Cardiac fibroblast (primary cell): Measurements from ENCODE around the gene TSG101.
A peak's percentile ranks its signal among the peaks of the same experiment; 100 is the strongest.

Experiments used
- DNase-seq, 2 donors: peaks; one replicate each; pipeline versions ENCODE4 v3.0.0 to v3.0.0-alpha.2; 2010; ENCODE audit warnings: low read depth in 2 of 2
- H3K4me3 ChIP-seq, 2 donors: replicated peaks in 1 of 2; 1 replicate in 1 of 2; 2 replicates in 1 of 2; pipeline ENCODE4 v1.5.1; 2011; ENCODE audit warnings: low read depth in 2 of 2, low read length in 2 of 2, mild to moderate bottlenecking in 2 of 2, moderate library complexity in 1 of 2
- CTCF ChIP-seq: IDR thresholded peaks from one replicate; pipeline ENCODE4 v1.5.1; 2011; ENCODE audit warnings: low read depth, mild to moderate bottlenecking, low read length, inconsistent platforms

TSG101 gene

DNA sequence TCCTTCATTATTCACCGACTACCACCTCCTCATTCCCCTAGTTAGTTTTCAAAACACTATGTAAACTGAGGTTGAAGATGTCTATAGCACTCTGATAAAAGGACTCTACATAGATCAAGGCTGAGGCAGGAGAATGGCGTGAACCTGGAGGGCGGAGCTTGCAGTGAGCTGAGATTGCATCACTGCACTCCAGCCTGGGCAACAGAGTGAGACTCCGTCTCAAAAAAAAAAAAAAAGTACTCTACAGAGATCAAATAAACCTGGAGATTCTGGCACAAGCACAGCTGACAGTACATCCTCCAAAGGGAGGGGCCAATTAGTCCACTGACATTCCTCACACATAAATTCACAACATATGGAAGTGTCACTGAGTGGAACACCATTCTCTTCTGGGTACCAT is 31.0 kb downstream of the TSG101 start:
- DNase-seq = no peak
- H3K4me3 ChIP-seq = no peak overlapping the region
- TF ChIP-seq CTCF = no peak

DNA sequence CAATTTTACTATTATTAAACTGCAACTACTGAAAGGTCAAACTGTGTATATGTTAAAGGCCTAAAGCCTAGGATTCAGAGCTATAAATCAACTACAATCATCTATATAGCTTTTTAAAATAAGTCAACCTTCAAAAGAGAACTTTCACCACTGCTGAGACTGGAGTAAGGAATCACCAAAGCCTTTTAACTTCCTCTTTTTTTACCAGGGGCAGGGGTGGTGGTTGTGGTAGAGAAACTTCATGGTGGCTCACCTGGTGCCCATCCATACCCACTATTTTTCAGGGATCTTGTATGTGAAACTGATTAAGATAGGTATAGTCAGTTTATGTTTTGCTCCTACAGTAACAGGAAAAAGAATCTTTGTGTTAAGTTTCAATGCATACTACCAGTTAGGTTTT is 31.5 kb downstream of the TSG101 start:
- DNase-seq = no peak
- no peak for TF ChIP-seq CTCF
- no peak overlapping the region for H3K4me3 ChIP-seq

DNA sequence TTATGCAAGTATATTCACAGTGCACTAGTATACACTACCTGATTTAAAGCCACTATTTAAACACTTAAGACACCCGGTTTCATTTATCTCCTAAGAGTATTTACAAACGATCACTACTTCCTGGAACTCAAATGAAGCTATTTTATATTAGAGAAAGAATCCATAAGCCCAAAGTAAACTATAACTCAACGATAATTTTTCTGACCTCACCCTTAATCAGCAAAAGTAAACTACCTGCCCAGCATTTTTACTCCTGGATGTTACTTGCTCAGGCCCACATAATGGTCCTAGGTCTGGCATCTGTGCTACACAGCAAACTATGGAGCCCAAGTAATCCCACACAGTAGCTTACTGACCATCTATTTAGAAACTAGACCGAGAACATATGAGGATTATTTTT is 33.4 kb downstream of the TSG101 start:
- no peak for TF ChIP-seq CTCF
- DNase-seq = no peak
- no peak overlapping the region for H3K4me3 ChIP-seq

GRCh38 chr11:18492888-18493287 is 33.9 kb downstream of the TSG101 start:
- TF ChIP-seq CTCF = no peak
- no peak overlapping the region for H3K4me3 ChIP-seq
- no peak for DNase-seq

DNA sequence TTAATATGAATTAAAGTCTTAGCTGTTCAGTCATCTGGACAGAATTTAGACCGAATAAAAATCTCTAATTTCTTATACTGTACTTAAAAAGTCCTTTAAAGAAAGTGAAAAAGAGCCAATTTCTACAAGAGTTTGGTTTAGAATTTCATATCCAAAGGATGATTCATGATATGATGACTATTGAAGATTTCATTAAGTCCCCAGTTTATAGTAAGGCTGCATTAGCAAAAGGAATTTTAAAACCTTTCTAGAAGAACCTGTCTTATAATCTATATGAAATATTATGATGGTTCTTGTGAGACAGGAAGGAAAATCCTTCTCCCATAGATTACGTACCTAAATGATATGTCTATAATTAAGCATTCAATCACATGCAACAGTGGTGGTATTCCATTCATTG is 34.8 kb downstream of the TSG101 start:
- no peak overlapping the region for H3K4me3 ChIP-seq
- TF ChIP-seq CTCF = no peak
- peak in 1 of 2 donors; percentile 10 for DNase-seq

DNA sequence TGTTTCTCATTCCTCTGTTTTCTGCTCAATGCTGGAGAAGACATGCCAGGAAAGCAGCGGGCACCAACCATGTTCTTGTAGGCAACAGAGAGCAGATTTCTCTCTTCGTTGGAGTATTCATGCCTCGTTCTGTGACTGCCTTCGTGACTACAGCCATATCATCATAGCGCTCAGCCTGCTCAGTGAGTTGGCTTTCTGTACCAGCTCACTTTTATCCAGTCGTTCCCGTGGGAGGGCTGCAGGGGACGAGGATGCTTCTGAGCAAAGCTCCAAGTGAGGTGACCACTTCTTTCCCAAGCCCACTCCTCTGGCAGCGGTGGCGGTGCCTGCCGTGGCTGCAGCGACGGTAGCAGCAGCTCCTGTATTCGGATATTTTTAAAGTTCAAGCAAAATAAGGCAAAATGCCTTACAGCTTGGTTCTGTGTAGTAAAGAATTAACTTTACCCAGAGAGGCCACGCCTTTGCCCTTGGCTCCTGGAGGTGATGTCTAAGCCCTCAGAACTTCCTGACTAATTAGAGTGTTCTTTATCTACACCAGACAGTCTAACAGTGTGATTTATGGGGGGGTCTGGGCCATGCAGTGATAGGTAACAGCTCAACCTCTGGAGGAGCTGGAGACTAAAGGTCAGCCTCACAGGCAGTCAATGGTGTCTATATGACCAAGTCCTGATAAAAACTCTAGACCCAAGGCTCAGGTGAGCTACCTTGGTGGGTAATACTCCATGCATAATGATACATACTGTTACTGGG is 35.8 kb downstream of the TSG101 start:
- no peak overlapping the region for H3K4me3 ChIP-seq
- no peak for DNase-seq
- TF ChIP-seq CTCF = no peak

GRCh38 chr11:18490319-18490718 is 36.4 kb downstream of the TSG101 start:
- peak in 1 of 2 donors; percentile 16 for DNase-seq
- TF ChIP-seq CTCF = no peak
- H3K4me3 ChIP-seq = no peak overlapping the region
